GM12878 (cell line): ENCODE measurements around the gene GPR173. TPM values are rescaled to one million over a fixed set of nuclear protein-coding genes. Genes with fewer than 3 reads are reported as not detected.

Source experiments
- ATAC-seq: fragments of 200-7000 bp; cut with Tn5 transposase; 3 replicates; pipeline ENCODE4 v1.9.1; 2020; ENCODE audit warnings: mild to moderate bottlenecking, moderate library complexity
- BruUV-seq: library from RNA; stranded (reverse); fragments of 400-500 nt; replicated peaks from 2 replicates; lab custom pipeline; 2021; lab: Mats Ljungman, UMichigan
- CTCF ChIA-PET: fragments of 300-600 bp; sonication (Branson Sonifier 250); formaldehyde crosslinking; extraction: SDS; loops from one replicate; lab custom pipeline; 2021; ENCODE audit warnings: inconsistent platforms; lab: Yijun Ruan, JAX
- POLR2A ChIA-PET: fragments of 350-600 bp; formaldehyde crosslinking; extraction: SDS; loops from one replicate; lab custom pipeline; 2021; ENCODE audit warnings: inconsistent platforms; lab: Charles Lee
- RAD21 ChIA-PET: fragments of 300-600 bp; sonication (Branson Sonifier 250); formaldehyde crosslinking; loops from one replicate; lab custom pipeline; 2023; ENCODE audit warnings: antibody characterized with exemption; ENCODE audit not compliant: unreplicated experiment; lab: Charles Lee
- SMC1A ChIA-PET: fragments of 300-600 bp; sonication (Branson Sonifier 250); formaldehyde crosslinking; loops from one replicate; lab custom pipeline; 2023; ENCODE audit not compliant: unreplicated experiment, uncharacterized antibody; lab: Charles Lee
- DNase-seq: peaks from one replicate; pipeline ENCODE4 v3.0.0-alpha.2; 2011; ENCODE audit warnings: low read depth, low spot score
- FAIRE-seq: peaks from 3 replicates; lab custom pipeline; 2011; peaks lifted over from hg19 to GRCh38; lab: Jason Lieb, UNC
- H2AFZ ChIP-seq: 2 replicates; pipeline ENCODE4 v1.6.0; 2011; ENCODE audit warnings: low read depth, low read length, control low read depth; ENCODE audit not compliant: control insufficient read depth
- H3K27ac ChIP-seq: 2 replicates; pipeline ENCODE4 v1.5.1; 2011; ENCODE audit warnings: control low read depth; ENCODE audit not compliant: control insufficient read depth, insufficient read depth
- H3K27me3 ChIP-seq, 2 experiments: replicated peaks in 1 of 2; 2 replicates each; pipeline versions ENCODE4 v1.6.0 to v1.6.1; 2011; ENCODE audit warnings: low read length in 1 of 2; ENCODE audit not compliant: control insufficient read depth in 2 of 2, insufficient read depth in 2 of 2
- H3K36me3 ChIP-seq, 2 experiments: 2 replicates each; pipeline ENCODE4 v1.5.1; 2011; ENCODE audit warnings: low read length in 1 of 2; ENCODE audit not compliant: control insufficient read depth in 2 of 2, insufficient read depth in 2 of 2
- H3K4me1 ChIP-seq: 2 replicates; pipeline ENCODE4 v1.6.1; 2011; ENCODE audit warnings: mild to moderate bottlenecking, low read length, moderate library complexity, mixed read lengths; ENCODE audit not compliant: control insufficient read depth, insufficient read depth
- H3K4me2 ChIP-seq: 2 replicates; pipeline ENCODE4 v1.6.0; 2011; ENCODE audit warnings: control low read depth; ENCODE audit not compliant: control insufficient read depth, insufficient read depth
- H3K4me3 ChIP-seq: fragments of 200-600 bp; sonication (generic); 2 replicates; pipeline ENCODE4 v1.5.1; 2016
- H3K79me2 ChIP-seq: 2 replicates; pipeline ENCODE4 v1.6.0; 2011; ENCODE audit warnings: low read length; ENCODE audit not compliant: control insufficient read depth, insufficient read depth
- H3K9ac ChIP-seq: 2 replicates; pipeline ENCODE4 v1.8.0; 2011; ENCODE audit warnings: low read length, control low read depth, mixed read lengths; ENCODE audit not compliant: control insufficient read depth, insufficient read depth
- H3K9me3 ChIP-seq: replicated peaks from 3 replicates; pipeline ENCODE4 v1.5.1; 2011; ENCODE audit warnings: mild to moderate bottlenecking, low read length; ENCODE audit not compliant: control insufficient read depth, insufficient read depth
- H4K20me1 ChIP-seq: 2 replicates; pipeline ENCODE4 v1.6.0; 2011; ENCODE audit not compliant: control insufficient read depth, insufficient read depth
- CREM ChIP-seq: IDR thresholded peaks from 2 replicates; pipeline ENCODE4 v1.6.1; 2014; ENCODE audit warnings: antibody characterized with exemption, low read depth
- IKZF1 ChIP-seq: fragments of 450-650 bp; conservative IDR thresholded peaks from 2 replicates; pipeline ENCODE4 v1.6.1; 2017; ENCODE audit warnings: antibody characterized with exemption, mild to moderate bottlenecking
- JUNB ChIP-seq: IDR thresholded peaks from 2 replicates; pipeline ENCODE4 v1.6.1; 2016; ENCODE audit warnings: antibody characterized with exemption, mild to moderate bottlenecking
- MYB ChIP-seq: fragments of 150-350 bp; IDR thresholded peaks from 2 replicates; pipeline ENCODE4 v1.6.1; 2014; ENCODE audit warnings: mild to moderate bottlenecking, low read depth, low read length, borderline replicate concordance
- PAX5 ChIP-seq: IDR thresholded peaks from 2 replicates; pipeline ENCODE4 v1.6.1; 2011; ENCODE audit warnings: low read depth, low read length, borderline replicate concordance
- SMAD1 ChIP-seq: fragments of 450-650 bp; IDR thresholded peaks from 2 replicates; pipeline ENCODE4 v1.6.1; 2018; ENCODE audit warnings: mild to moderate bottlenecking, low read depth; ENCODE audit not compliant: partially characterized antibody
- SMARCA5 ChIP-seq: fragments of 450-650 bp; IDR thresholded peaks from 2 replicates; pipeline ENCODE4 v1.6.1; 2017; ENCODE audit warnings: mild to moderate bottlenecking
- SPI1 ChIP-seq: IDR thresholded peaks from 2 replicates; pipeline ENCODE4 v1.6.1; 2011; ENCODE audit warnings: low read depth, mild to moderate bottlenecking, low read length, moderate library complexity, borderline replicate concordance; ENCODE audit not compliant: insufficient read depth
- STAT3 ChIP-seq: IDR thresholded peaks from 2 replicates; pipeline ENCODE4 v1.6.1; 2011; ENCODE audit warnings: low read depth, low read length, improper control_type of control experiment
- TCF12 ChIP-seq: IDR thresholded peaks from 2 replicates; pipeline ENCODE4 v1.6.1; 2011; ENCODE audit warnings: low read depth, mild to moderate bottlenecking, low read length
- WRNIP1 ChIP-seq: IDR thresholded peaks from 2 replicates; pipeline ENCODE4 v1.6.1; 2011; ENCODE audit warnings: low read depth, low read length, improper control_type of control experiment, borderline replicate concordance
- ZSCAN29 ChIP-seq: fragments of 450-650 bp; IDR thresholded peaks from 2 replicates; pipeline ENCODE4 v1.6.1; 2017; ENCODE audit warnings: mild to moderate bottlenecking, moderate library complexity
- WGBS: methylation state at CpG from one replicate; pipeline ENCODE4 v1.1.6; 2016; ENCODE audit warnings: low lambda C conversion rate; ENCODE audit not compliant: insufficient replicate concordance, insufficient coverage; ENCODE audit errors: missing lambda C conversion rate; 5-methylcytosine and 5-hydroxymethylcytosine counted together
- in situ Hi-C: fragments of 300-500 bp; cut with MboI; formaldehyde crosslinking; loops from 9 replicates; pipeline ENCODE4 v1.14.3; 2018; ENCODE audit warnings: mixed read lengths
- intact Hi-C: fragments of 100-400 bp; cut with micrococcal nuclease; formaldehyde crosslinking; loops from one replicate; pipeline ENCODE4 v1.14.2; 2022; ENCODE audit not compliant: unreplicated experiment
- polyA plus RNA-seq, 11 experiments: library from polyadenylated mRNA; depleted of rRNA in 4 of 11; unstranded in 6 of 11; stranded (reverse) in 5 of 11; fragments of >200 nt; fragmentation: Nextera tagmentation in 4 of 11; fragmentation: Illumina TruSeq in 1 of 11; extraction: Ambion mirVana in 4 of 11; extraction: Trizol in 1 of 11; gene quantifications; 1 replicate in 1 of 11; 2 replicates in 10 of 11; pipeline versions ENCODE4 v1.2.1 to v1.2.3, GENCODE V29; 2011 to 2016; ENCODE audit warnings: inconsistent platforms in 2 of 11, missing spikeins in 2 of 11, low read depth in 1 of 11
- total RNA-seq, 4 experiments: library from RNA; depleted of rRNA in 3 of 4; stranded (reverse); fragments of >200 nt in 3 of 4; fragmentation: Illumina TruSeq in 1 of 4; extraction: Trizol in 1 of 4; gene quantifications; 2 replicates each; pipeline versions ENCODE4 v1.2.1 to v1.2.3, GENCODE V29; 2013 to 2021
- TF ChIP-seq, protein P1 (sequence below): IDR thresholded peaks from 2 replicates; pipeline ENCODE4 v1.6.1; 2011; ENCODE audit warnings: borderline replicate concordance, low read depth, mild to moderate bottlenecking, moderate library complexity, low read length; ENCODE audit not compliant: insufficient read depth, poor library complexity, severe bottlenecking
- TF ChIP-seq, protein P2 (sequence below): IDR thresholded peaks from 2 replicates; pipeline ENCODE4 v1.6.1; 2011; ENCODE audit warnings: low read depth, mild to moderate bottlenecking, low read length, moderate library complexity, borderline replicate concordance; ENCODE audit errors: extremely low read depth

Gene GPR173
- total and polyA plus RNA-seq, 10 of the 15 experiments (the other 5 are each of a cell fraction or from before 2014, with no cell fraction given), result 0.04 to 0.24 (median 0.12) TPM; not detected in 4

DNA sequence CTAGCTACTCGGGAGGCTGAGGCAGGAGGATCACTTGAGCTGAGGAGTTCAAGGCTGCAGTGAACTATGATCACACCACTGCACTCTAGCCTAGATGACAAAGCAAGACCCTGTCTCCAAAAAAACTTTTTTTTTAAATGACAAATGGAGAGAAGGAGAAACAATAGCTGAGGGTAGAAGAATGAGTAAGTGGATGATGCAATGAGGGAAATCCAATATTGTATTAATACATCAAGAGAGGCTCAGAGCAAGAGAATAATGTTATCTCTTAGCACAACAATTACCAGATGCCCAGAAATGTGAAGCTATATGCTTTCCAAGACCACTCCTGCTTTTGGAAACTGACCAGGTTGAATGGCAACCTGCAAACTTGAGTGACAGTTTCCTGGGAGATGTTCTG, 19.9 kb upstream of the GPR173 start:
- H3K79me2 ChIP-seq, result no peaks in the 10 kb centered on the region
- H3K4me3 ChIP-seq, result no peak overlapping the region
- no peaks in the 10 kb centered on the region for H3K36me3 ChIP-seq
- H3K9me3 ChIP-seq, result no peaks in the 10 kb centered on the region
- DNase-seq (no peak), FAIRE-seq (no peak), ATAC-seq (no peak)
- H3K9ac ChIP-seq, result no peak overlapping the region
- intact Hi-C loops, result no loop called here
- ChIA-PET POLR2A (no interaction called here), RAD21 (no interaction called here), CTCF (interaction anchor here (0.6 kb wide), 1 partner anchor 132 kb away, joined by 3 read pairs; no protein-coding TSS in a partner anchor), SMC1A (no interaction called here)
- in situ Hi-C loops, result no loop called here
- no peaks in the 10 kb centered on the region for H3K4me1 ChIP-seq
- WGBS, result 0% methylated on average over 1 of the region's 1 CpG
- no TSS peak for BruUV-seq
- H3K4me2 ChIP-seq, result no peak overlapping the region
- no peak overlapping the region for H2AFZ ChIP-seq
- no peak overlapping the region for H3K27ac ChIP-seq
- TF ChIP-seq SMAD1 (no peak), SPI1 (no peak), WRNIP1 (no peak), SMARCA5 (no peak), STAT3 (no peak), ZSCAN29 (no peak), PAX5 (no peak), TCF12 (no peak), JUNB (no peak), IKZF1 (no peak), CREM (no peak), MYB (no peak)
- TF ChIP-seq, protein P1, sequence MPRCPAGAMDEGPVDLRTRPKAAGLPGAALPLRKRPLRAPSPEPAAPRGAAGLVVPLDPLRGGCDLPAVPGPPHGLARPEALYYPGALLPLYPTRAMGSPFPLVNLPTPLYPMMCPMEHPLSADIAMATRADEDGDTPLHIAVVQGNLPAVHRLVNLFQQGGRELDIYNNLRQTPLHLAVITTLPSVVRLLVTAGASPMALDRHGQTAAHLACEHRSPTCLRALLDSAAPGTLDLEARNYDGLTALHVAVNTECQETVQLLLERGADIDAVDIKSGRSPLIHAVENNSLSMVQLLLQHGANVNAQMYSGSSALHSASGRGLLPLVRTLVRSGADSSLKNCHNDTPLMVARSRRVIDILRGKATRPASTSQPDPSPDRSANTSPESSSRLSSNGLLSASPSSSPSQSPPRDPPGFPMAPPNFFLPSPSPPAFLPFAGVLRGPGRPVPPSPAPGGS, result no peak
- TF ChIP-seq, protein P2, sequence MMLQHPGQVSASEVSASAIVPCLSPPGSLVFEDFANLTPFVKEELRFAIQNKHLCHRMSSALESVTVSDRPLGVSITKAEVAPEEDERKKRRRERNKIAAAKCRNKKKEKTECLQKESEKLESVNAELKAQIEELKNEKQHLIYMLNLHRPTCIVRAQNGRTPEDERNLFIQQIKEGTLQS, result no peak
- H3K27me3 ChIP-seq, result no peaks in the 10 kb centered on the region; a peak in 1 of 4 replicates
- no peaks in the 10 kb centered on the region for H4K20me1 ChIP-seq
